HS-5 (cell line): ENCODE measurements around the gene MYMX.
"Not testable (repeated sequence)": the region's sequence is repeated elsewhere in the genome, so short reads cannot be mapped to it uniquely, and the experiment has no call there.

Experiments
- DNase-seq: peaks from one replicate; pipeline ENCODE4 v3.0.0-alpha.2; 2012; ENCODE audit warnings: low read depth

Gene MYMX

DNA sequence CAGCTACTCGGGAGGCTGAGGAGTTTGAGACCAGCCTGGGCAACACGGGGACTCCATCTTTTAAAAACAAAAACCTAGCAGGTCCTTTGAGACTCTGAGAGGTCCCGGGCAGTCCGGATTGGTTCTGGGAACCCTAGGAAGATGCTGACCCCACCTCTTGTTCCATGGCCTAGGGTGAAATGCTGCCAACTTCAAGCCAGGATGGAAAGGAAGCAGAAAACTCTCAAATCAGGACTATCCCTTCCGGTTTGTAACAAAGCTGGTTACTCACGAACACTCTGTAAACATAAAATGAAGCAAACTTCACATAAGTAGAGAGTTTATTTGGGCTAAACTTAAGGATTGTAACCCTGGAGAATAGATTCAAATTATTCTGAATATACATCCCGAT is 30.1 kb upstream of the MYMX start:
- no peak for DNase-seq

GRCh38 chr6:44188819-44189218 is 27.9 kb upstream of the MYMX start:
- no peak for DNase-seq

- no peak for DNase-seq
These were observed 27.5 kb upstream of the MYMX start for GRCh38 chr6:44189257-44189656.

DNA sequence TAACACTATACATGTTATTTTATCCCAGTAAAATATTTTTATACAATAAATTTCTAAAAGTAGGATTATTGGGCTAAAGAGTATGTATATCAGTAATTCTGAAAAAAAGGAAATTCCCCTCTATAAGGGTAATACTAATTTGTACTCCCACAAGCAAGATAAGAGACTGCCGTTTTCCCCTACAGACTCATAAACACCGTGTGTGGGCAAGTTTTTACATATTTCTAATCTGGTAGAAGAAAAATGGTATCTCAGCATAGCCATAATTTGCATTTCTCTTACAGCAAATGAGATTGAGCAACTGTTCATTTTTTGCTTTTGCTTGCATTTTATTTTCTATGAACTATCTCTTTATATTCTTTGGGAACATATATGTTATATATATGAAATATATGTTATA is 26.0 kb upstream of the MYMX start:
- no peak for DNase-seq

DNA sequence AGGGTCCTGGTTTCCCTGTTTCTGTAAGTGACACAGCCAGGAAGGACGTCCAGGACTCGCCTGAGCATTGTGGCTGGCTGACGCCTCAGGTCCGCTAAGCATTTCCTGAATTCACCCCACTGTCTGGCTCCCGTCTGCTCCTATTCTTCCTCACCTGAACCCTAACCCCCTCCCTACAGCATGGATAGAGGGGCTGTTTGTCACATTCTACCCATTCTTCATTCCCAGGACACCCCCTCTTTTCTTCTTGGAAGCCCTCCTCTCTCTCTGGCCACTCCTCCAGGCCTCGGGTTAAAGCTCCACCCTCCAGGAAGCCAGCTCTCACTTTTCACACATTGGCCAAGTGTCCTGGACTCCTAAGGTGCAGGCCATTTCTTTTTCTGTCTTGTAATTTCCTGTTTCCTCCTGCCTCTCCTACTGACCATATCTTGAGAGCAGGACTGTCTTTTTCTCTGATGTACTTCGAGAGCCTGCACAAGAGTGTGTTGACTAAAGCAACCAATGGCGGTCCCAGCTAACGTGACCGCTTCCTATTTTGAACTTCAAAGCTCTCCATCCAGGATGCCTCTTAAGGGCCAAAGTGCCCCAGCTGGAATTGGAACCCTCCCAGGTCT is 24.2 kb upstream of the MYMX start:
- DNase-seq: no peak

- DNase-seq: no peak
These were observed 23.3 kb upstream of the MYMX start for GRCh38 chr6:44193307-44193910.

DNA sequence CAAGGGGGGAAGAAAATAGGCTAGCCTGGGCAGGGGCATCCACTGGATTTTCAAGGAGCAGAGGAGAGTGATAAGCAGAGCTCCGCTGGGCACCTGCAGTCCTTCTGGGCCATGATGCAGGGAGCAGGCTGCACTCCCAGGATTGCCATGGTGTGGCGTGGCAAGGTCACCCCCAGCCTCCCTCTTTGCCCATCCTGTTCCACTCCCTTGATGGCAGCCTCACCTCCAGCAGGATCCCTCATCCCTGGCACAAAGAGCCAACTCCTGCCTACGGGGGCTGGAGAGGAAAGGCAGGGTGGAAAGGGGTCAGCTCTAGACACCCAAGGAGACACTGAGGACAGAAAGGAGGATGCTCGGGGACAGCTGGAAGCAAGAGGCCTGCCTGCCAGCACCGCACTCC is 22.4 kb upstream of the MYMX start:
- no peak for DNase-seq

GRCh38 chr6:44196351-44196750 is 20.4 kb upstream of the MYMX start:
- not testable (repeated sequence) for DNase-seq

DNA sequence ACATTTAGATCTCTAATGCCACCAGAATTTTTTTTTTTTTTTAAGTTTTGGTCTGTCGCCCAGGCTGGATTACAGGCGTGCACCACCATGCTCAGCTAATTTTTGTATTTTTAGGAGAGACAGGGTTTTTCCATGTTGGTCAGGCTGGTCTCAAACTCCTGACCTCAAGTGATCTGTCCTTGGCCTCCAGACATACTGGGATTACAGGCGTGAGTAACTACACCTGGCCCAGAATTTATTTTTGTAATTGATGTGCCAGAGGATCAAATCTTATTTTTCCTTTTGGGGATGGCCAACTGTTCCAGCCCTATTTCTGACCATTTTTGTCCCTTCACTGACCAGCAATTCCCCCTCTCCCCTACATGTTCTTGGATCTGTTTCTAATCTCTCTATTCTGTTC is 18.0 kb upstream of the MYMX start:
- no peak for DNase-seq

DNA sequence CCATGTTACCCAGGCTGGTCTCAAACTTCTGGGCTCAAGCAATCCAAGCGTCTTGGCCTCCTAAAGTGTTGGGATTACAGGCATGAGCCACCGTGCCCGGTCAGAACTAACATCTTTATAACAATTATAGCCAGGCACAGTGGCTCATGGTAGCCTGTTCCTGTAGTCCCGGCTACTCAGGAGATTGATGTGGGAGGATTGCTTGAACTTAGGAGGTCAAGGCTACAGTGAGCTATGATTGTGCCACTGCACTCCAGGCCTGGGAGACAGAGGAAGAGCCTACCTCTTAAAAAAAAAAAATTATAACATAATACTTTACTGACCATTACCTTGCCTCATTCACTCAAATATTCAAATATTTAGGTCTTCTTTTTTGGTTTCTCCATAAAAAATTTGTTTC is 16.8 kb upstream of the MYMX start:
- DNase-seq: no peak

GRCh38 chr6:44201200-44201599 is 15.5 kb upstream of the MYMX start:
- DNase-seq: no peak

- DNase-seq: no peak
These were observed 15.0 kb upstream of the MYMX start for GRCh38 chr6:44201638-44202303.

GRCh38 chr6:44202332-44202971 is 14.3 kb upstream of the MYMX start:
- DNase-seq: no peak

DNA sequence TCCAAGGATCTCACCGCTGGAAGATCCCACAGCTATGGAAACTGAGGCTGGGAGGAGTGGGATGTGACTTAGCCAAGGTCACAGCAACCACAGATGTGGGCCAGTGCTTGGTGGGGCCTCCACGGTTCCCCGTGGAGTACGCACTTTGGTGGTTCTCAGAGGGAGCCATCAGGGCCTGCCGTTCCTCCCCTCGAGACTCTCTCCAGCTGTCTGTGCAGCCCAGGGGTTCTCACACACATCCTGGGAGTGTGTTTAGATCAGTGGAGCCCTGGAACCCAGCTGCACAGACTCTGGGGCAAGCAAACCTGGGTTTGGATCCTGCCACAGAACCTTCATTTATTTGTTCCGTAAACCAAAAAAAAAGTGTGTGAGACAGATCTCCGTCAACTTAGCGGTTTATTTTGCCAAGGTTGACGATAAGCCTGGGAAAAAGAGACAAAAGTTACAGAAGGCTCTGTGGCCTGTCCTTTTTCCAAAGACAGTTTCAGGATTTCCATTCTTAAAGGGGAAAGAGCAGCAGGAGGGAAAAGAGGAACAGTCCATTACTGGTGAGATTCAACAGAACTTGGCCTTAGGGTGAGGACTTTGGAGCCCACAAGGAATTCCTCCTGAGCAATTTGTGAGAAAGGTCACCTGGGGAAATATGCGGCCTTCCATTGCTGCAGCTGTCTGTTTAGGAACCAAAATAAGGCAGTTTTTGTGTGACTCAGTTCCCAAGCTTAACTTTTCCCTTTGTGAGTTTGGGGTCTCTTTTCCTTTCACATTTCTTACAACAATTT is 13.6 kb upstream of the MYMX start:
- DNase-seq: no peak

GRCh38 chr6:44203955-44204354 is 12.8 kb upstream of the MYMX start:
- no peak for DNase-seq

DNA sequence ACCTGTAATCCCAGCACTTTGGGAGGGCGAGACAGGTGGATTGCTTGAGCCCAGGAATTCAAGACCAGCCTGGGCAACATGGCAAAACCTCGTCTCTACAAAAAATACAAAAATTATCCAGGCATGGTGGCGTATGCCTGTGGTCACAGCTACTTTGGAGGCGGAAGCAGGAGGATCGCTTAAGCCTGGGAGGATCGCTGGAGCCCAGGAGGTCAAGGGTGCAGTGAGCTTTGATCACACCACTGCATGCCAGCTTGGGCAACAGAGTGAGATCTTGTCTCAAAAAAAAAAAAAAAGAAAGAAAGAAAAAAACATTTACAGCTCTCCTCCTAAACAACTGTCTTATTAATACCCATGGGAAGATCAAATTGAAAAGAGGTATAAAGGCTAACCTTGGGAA is 8.8 kb upstream of the MYMX start:
- no peak for DNase-seq

DNA sequence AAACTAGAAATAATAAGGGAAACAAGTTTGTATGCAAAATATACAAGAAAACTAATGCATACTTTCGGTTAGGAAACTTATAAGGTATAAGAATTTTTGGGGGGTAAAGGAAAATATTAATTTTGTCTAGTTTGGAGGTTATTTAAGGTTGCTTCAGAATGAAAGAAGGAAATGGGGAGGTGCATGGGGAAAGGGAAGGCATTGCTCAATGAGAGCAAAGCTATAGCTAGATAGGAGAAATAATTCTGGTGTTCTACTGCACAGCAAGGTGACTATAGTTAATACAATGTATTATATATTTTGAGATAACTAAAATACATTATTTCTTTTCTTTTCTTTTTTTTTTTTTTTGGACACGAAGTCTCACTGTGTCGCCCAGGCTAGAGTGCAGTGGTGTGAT is 5.4 kb upstream of the MYMX start:
- DNase-seq: no peak

GRCh38 chr6:44214307-44214706 is 2.4 kb upstream of the MYMX start:
- no peak for DNase-seq

DNA sequence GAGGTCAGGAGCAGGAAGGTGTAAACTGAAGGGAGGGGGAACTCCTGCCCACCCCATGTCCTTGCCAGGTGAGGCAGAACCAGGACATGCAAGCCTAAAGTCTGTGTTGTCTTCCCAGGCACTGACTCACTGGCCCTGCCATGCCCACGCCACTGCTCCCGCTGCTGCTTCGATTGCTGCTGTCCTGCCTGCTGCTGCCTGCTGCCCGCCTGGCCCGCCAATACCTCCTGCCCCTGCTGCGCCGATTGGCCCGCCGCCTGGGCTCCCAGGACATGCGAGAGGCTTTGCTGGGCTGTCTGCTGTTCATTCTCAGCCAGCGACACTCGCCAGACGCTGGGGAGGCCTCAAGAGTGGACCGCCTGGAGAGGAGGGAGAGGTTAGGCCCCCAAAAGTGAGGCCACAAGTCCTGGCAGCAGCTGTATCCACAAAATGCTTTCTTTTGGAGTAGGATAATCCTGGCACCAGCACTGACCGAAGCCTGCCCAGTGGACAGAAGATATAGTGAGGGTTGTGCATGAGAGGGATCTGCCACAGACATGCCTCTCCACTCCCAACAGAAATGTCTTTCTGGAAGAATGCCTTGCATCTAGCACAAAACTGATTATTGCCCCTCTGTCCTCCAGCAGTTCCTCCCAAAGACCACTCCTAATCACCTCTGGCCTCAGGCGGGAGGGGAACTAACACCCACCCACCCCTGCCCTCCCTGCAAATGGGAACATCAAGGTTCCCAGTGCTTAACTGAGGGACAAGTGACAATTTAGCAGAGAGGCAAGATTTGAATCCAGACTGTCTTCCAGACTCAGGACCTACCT is 812 bp downstream of the MYMX start:
- no peak for DNase-seq

DNA sequence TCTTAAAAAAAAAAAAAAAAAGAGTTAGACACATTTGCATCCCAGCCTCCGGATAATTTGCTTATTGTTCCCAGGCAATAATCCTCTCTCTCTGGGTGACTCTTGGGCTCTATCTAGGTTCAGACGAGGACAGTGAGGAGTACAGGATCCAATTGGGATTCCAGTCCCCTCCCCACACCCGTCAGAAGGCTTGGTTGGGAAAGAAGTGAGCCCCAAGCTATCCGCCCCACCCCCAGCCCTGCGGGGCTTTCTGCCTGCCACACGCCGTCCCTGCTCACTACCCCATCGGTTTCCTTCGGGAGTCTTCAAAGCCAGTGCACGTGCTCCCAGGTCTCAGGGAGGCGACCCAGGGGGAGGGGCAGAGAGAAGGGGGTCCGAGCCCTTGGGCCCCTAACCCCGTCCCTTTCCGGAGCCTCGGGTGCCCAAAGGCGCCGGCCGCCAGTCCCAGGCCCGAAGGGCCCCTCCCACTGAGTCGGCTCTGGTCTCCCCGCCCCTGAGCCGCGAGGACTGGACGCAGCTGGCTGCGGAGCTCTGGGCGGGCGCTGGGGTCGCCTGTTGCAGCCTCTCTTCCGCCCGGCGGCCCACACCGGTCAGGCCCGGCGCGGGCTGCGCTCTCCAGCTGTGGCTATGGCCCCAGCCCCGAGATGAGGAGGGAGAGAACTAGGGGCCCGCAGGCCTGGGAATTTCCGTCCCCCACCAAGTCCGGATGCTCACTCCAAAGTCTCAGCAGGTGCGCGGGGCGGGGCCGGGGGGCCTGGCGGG is 2.5 kb downstream of the MYMX start:
- DNase-seq: no peak
